ENCODE data around the gene B3GAT2.

The B3GAT2 gene

DNA sequence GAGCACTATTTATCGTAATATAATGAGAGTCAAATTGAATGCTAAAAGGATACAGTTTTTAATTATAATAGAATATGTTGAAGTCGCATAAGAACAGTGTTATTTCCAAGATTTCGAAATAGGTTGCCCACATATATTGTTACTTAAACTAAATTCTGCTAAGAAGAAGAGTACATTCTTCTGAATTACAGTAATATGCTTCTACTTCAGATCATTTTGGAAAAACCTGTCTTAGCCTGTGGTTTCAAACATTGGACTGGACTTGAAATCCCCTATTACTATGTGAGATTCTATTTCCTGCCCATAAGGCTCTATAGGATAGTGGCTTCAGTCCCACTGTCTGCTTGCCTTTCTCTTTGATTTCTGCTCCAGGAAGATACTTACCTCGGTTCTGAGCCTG, 137.2 kb downstream of the B3GAT2 start:
- Mint-ChIP-seq H3K4me1 (no peaks in the 10 kb centered on the region), H3K9me3 (no peaks in the 10 kb centered on the region), H3K36me3 (ENCODE audit: low read depth) (no peaks in the 10 kb centered on the region), H3K27ac (no peak overlapping the region), H3K27me3 (ENCODE audit: low read depth, poor library complexity) (no peaks in the 10 kb centered on the region), H3K4me3 (no peak overlapping the region)
- DNase-seq: no peak
- TF ChIP-seq, protein P1, sequence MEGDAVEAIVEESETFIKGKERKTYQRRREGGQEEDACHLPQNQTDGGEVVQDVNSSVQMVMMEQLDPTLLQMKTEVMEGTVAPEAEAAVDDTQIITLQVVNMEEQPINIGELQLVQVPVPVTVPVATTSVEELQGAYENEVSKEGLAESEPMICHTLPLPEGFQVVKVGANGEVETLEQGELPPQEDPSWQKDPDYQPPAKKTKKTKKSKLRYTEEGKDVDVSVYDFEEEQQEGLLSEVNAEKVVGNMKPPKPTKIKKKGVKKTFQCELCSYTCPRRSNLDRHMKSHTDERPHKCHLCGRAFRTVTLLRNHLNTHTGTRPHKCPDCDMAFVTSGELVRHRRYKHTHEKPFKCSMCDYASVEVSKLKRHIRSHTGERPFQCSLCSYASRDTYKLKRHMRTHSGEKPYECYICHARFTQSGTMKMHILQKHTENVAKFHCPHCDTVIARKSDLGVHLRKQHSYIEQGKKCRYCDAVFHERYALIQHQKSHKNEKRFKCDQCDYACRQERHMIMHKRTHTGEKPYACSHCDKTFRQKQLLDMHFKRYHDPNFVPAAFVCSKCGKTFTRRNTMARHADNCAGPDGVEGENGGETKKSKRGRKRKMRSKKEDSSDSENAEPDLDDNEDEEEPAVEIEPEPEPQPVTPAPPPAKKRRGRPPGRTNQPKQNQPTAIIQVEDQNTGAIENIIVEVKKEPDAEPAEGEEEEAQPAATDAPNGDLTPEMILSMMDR (IDR thresholded peaks at IDR 0.05): no peak

DNA sequence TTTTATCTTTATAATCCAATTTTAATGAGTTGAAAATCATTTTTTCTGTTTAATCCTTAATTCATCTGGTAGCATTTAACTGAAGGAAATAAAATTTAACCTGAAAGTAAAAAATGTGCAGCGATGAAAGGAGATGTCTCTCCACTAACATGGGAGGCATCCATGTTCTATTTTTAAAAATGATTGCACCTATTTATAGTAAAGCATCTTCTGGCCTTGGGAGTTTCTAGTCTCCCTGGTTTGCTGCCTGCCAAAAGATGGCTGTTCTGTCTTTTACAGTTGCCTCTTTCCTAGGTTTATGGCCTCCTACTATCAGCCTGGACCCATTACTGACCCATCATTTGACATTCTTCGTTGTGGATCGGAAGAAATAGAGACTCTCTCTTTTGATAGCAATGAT, 143.0 kb downstream of the B3GAT2 start:
- Mint-ChIP-seq H3K27me3 (ENCODE audit: low read depth, poor library complexity) (no peaks in the 10 kb centered on the region), H3K27ac (no peak overlapping the region), H3K9me3 (no peaks in the 10 kb centered on the region), H3K4me1 (no peaks in the 10 kb centered on the region), H3K4me3 (no peak overlapping the region), H3K36me3 (ENCODE audit: low read depth) (no peaks in the 10 kb centered on the region)
- TF ChIP-seq, protein P1 (IDR thresholded peaks at IDR 0.05): no peak
- DNase-seq: no peak

DNA sequence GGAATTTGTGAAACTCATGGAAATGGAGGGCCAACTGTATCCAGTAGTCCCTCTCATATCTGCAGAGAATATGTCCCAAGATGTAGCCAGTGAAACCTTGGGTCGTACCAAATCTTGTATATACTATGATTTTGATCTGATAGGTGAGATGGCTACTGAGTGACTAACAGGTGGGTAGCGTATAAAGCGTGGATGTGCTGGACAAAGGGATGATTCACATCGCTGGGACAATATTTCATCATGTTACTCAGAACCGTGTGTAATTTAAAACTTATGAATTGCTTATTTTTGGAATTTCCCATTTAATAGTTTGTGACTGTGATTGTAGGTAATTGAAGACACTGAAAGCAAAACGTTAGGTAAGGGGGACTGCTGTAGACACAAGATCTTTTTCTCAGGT, 145.1 kb downstream of the B3GAT2 start:
- no peak for DNase-seq
- no peak overlapping the region for H3K4me3 Mint-ChIP-seq
- H3K36me3 Mint-ChIP-seq (ENCODE audit: low read depth): no peaks in the 10 kb centered on the region
- TF ChIP-seq, protein P1 (IDR thresholded peaks at IDR 0.05): no peak
- H3K27ac Mint-ChIP-seq: no peak overlapping the region
- H3K4me1 Mint-ChIP-seq: no peaks in the 10 kb centered on the region
- H3K27me3 Mint-ChIP-seq (ENCODE audit: low read depth, poor library complexity): no peaks in the 10 kb centered on the region
- H3K9me3 Mint-ChIP-seq: no peaks in the 10 kb centered on the region
